GM23338 (cell line): ENCODE results near the gene NPR2. TPM values are rescaled to one million over a fixed set of nuclear protein-coding genes. Genes with fewer than 3 reads are reported as not detected.

Experiments
- ATAC-seq: fragments of 200-7000 bp; cut with Tn5 transposase; 3 replicates; pipeline ENCODE4 v1.9.1; 2020
- DNase-seq: peaks from one replicate; pipeline ENCODE4 v3.0.0-alpha.2; 2015; ENCODE audit warnings: low spot score
- H2AFZ ChIP-seq: fragments of 200-600 bp; sonication (generic); 2 replicates; pipeline ENCODE4 v1.8.0; 2016; ENCODE audit warnings: antibody characterized with exemption, mild to moderate bottlenecking, moderate library complexity
- H3F3A ChIP-seq: fragments of 200-600 bp; sonication (generic); replicated peaks from 2 replicates; pipeline ENCODE4 v1.8.0; 2017; ENCODE audit warnings: antibody characterized with exemption, mixed run types, low read depth
- H3K27ac ChIP-seq: fragments of 200-600 bp; sonication (generic); 2 replicates; pipeline ENCODE4 v1.6.1; 2016; ENCODE audit warnings: low read depth
- H3K27me3 ChIP-seq: fragments of 200-600 bp; sonication (generic); 2 replicates; pipeline ENCODE4 v1.8.0; 2016; ENCODE audit warnings: mild to moderate bottlenecking, mixed run types, moderate library complexity; ENCODE audit not compliant: insufficient read depth
- H3K36me3 ChIP-seq: fragments of 200-600 bp; sonication (generic); 2 replicates; pipeline ENCODE4 v1.8.0; 2016; ENCODE audit warnings: mild to moderate bottlenecking; ENCODE audit not compliant: insufficient read depth
- H3K4me1 ChIP-seq: fragments of 200-600 bp; sonication (generic); 2 replicates; pipeline ENCODE4 v1.8.0; 2016; ENCODE audit warnings: mild to moderate bottlenecking, moderate library complexity; ENCODE audit not compliant: insufficient read depth
- H3K4me2 ChIP-seq: fragments of 200-600 bp; sonication (generic); 2 replicates; pipeline ENCODE4 v1.7.1; 2017; ENCODE audit warnings: mixed run types
- H3K4me3 ChIP-seq: fragments of 200-600 bp; sonication (generic); 2 replicates; pipeline ENCODE4 v1.6.1; 2016; ENCODE audit warnings: mixed run types
- H3K79me2 ChIP-seq: fragments of 200-600 bp; sonication (generic); replicated peaks from 2 replicates; pipeline ENCODE4 v1.8.0; 2017; ENCODE audit warnings: mild to moderate bottlenecking; ENCODE audit not compliant: insufficient read depth
- H3K9me2 ChIP-seq: fragments of 200-600 bp; sonication (generic); 2 replicates; pipeline ENCODE4 v1.8.0; 2017; ENCODE audit not compliant: insufficient read depth
- H4K20me1 ChIP-seq: fragments of 200-600 bp; sonication (generic); replicated peaks from 2 replicates; pipeline ENCODE4 v1.8.0; 2017; ENCODE audit warnings: mild to moderate bottlenecking; ENCODE audit not compliant: insufficient read depth
- H3K27ac Mint-ChIP-seq: 2 replicates; pipeline ENCODE4 v1.8.0; 2020; ENCODE audit warnings: inconsistent platforms, mild to moderate bottlenecking, moderate library complexity, mixed read lengths
- H3K27me3 Mint-ChIP-seq: 3 replicates; pipeline ENCODE4 v1.8.0; 2022; ENCODE audit warnings: low read depth, mild to moderate bottlenecking, moderate library complexity, mixed read lengths, inconsistent platforms; ENCODE audit not compliant: insufficient read depth, poor library complexity
- H3K36me3 Mint-ChIP-seq: 3 replicates; pipeline ENCODE4 v1.8.0; 2021; ENCODE audit warnings: low read depth, mild to moderate bottlenecking, inconsistent platforms, moderate library complexity, mixed read lengths
- H3K4me1 Mint-ChIP-seq: 3 replicates; pipeline ENCODE4 v1.8.0; 2020; ENCODE audit warnings: mild to moderate bottlenecking, inconsistent platforms, mixed read lengths
- H3K4me3 Mint-ChIP-seq: 3 replicates; pipeline ENCODE4 v1.8.0; 2021; ENCODE audit warnings: moderate library complexity, mild to moderate bottlenecking, inconsistent platforms, mixed read lengths
- H3K9me3 Mint-ChIP-seq: 3 replicates; pipeline ENCODE4 v1.8.0; 2020; ENCODE audit warnings: moderate library complexity, mild to moderate bottlenecking, inconsistent platforms, mixed read lengths
- CREB1 ChIP-seq: fragments of 250-450 bp; sonication (Bioruptor Pico); IDR thresholded peaks from 2 replicates; pipeline ENCODE4 v1.5.0; 2020; ENCODE audit warnings: low read depth, mild to moderate bottlenecking, moderate library complexity
- ETS1 ChIP-seq: IDR thresholded peaks from 2 replicates; pipeline ENCODE4 v1.6.1; 2016; ENCODE audit warnings: antibody characterized with exemption
- EZH2 ChIP-seq: fragments of 200-600 bp; sonication (generic); IDR thresholded peaks from one replicate; pipeline ENCODE4 v1.8.0; 2017; ENCODE audit warnings: antibody characterized with exemption, mild to moderate bottlenecking, low read depth; ENCODE audit not compliant: unreplicated experiment
- EZH2phosphoT487 ChIP-seq: fragments of 200-600 bp; sonication (generic); IDR thresholded peaks from one replicate; pipeline ENCODE4 v1.8.1; 2018; ENCODE audit warnings: antibody characterized with exemption; ENCODE audit not compliant: unreplicated experiment
- JUNB ChIP-seq: IDR thresholded peaks from one replicate; pipeline ENCODE4 v1.6.1; 2016; ENCODE audit warnings: antibody characterized with exemption; ENCODE audit not compliant: unreplicated experiment
- NANOG ChIP-seq: IDR thresholded peaks from 2 replicates; pipeline ENCODE4 v1.6.1; 2016; ENCODE audit warnings: antibody characterized with exemption, borderline replicate concordance
- POLR2AphosphoS5 ChIP-seq: IDR thresholded peaks from 2 replicates; pipeline ENCODE4 v1.6.1; 2016; ENCODE audit warnings: antibody characterized with exemption, low read depth
- REST ChIP-seq: IDR thresholded peaks from one replicate; pipeline ENCODE4 v1.6.1; 2018; ENCODE audit warnings: antibody characterized with exemption; ENCODE audit not compliant: unreplicated experiment
- STAT1 ChIP-seq: IDR thresholded peaks from one replicate; pipeline ENCODE4 v1.6.1; 2016; ENCODE audit warnings: antibody characterized with exemption; ENCODE audit not compliant: unreplicated experiment
- ZNF114 ChIP-seq: fragments of 250-450 bp; sonication (Bioruptor Pico); IDR thresholded peaks from 2 replicates; pipeline ENCODE4 v1.5.0; 2020; ENCODE audit warnings: mild to moderate bottlenecking, moderate library complexity
- ZNF331 ChIP-seq: fragments of 250-450 bp; sonication (Bioruptor Pico); IDR thresholded peaks from 2 replicates; pipeline ENCODE4 v1.5.0; 2020; ENCODE audit warnings: low read depth, mild to moderate bottlenecking, moderate library complexity
- polyA plus RNA-seq: library from polyadenylated mRNA; unstranded; fragments of >200 nt; fragmentation: Nextera tagmentation; extraction: Ambion mirVana; gene quantifications from 2 replicates; pipeline ENCODE4 v1.2.1, GENCODE V29; 2016
- total RNA-seq: library from RNA; depleted of rRNA; stranded (reverse); fragments of >200 nt; shearing (Covaris generic); gene quantifications from 2 replicates; pipeline ENCODE4 v1.2.3, GENCODE V29; 2014
- TF ChIP-seq, protein P1 (sequence below), 2 experiments: fragments of 200-600 bp in 1 of 2; sonication (generic) in 1 of 2; conservative IDR thresholded peaks; 2 replicates each; pipeline versions ENCODE4 v1.5.1 to v1.6.1; 2016 to 2017; ENCODE audit warnings: antibody characterized with exemption in 2 of 2, low read depth in 2 of 2, mild to moderate bottlenecking in 2 of 2, moderate library complexity in 1 of 2
- TF ChIP-seq, protein P2 (sequence below): fragments of 250-450 bp; sonication (Bioruptor Pico); IDR thresholded peaks from 2 replicates; pipeline ENCODE4 v1.5.0; 2020; ENCODE audit warnings: mild to moderate bottlenecking, moderate library complexity

NPR2 gene
- total and polyA plus RNA-seq, 2 experiments from 2014 or later, result 9.0 to 14.4 TPM

GRCh38 chr9:35844628-35845270, 53.4 kb downstream of the NPR2 start:
- no peaks in the 10 kb centered on the region for H3K9me3 Mint-ChIP-seq
- H4K20me1 ChIP-seq, result no peaks in the 10 kb centered on the region
- peaks cover 10% of the 10 kb centered on the region; the same call in 1 of the 2 replicates for H3K27me3 ChIP-seq
- DNase-seq, result peak; percentile 64
- H3K4me1 ChIP-seq, result peaks cover 31% of the 10 kb centered on the region
- no peaks in the 10 kb centered on the region for H3K79me2 ChIP-seq
- peaks cover 3% of the 10 kb centered on the region; the same call in 2 of the 3 replicates for H3K36me3 Mint-ChIP-seq
- H3K36me3 ChIP-seq, result no peaks in the 10 kb centered on the region
- peak overlapping the region; percentile 77 for H3K4me3 Mint-ChIP-seq
- no peaks in the 10 kb centered on the region; the same call in 1 of the 2 replicates for H3F3A ChIP-seq
- peak; percentile 24 for ATAC-seq
- H3K4me3 ChIP-seq, result peak overlapping the region; percentile 80
- no peak overlapping the region for H2AFZ ChIP-seq
- TF ChIP-seq ZNF114 (CRISPR knock-in tag) (no peak), ZNF331 (no peak), STAT1 (no peak), EZH2phosphoT487 (no peak), REST (no peak), EZH2 (no peak), CREB1 (CRISPR knock-in tag) (peak; percentile 65), ETS1 (no peak), NANOG (peak; percentile 52; the same call in 1 of the 2 replicates), POLR2AphosphoS5 (0 out of 2 replicates have a peak, but pooled peaks have one; percentile 24), JUNB (no peak)
- TF ChIP-seq, protein P1, sequence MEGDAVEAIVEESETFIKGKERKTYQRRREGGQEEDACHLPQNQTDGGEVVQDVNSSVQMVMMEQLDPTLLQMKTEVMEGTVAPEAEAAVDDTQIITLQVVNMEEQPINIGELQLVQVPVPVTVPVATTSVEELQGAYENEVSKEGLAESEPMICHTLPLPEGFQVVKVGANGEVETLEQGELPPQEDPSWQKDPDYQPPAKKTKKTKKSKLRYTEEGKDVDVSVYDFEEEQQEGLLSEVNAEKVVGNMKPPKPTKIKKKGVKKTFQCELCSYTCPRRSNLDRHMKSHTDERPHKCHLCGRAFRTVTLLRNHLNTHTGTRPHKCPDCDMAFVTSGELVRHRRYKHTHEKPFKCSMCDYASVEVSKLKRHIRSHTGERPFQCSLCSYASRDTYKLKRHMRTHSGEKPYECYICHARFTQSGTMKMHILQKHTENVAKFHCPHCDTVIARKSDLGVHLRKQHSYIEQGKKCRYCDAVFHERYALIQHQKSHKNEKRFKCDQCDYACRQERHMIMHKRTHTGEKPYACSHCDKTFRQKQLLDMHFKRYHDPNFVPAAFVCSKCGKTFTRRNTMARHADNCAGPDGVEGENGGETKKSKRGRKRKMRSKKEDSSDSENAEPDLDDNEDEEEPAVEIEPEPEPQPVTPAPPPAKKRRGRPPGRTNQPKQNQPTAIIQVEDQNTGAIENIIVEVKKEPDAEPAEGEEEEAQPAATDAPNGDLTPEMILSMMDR (conservative IDR thresholded peaks at IDR 0.05; ENCODE audit: low read depth in 2 of 2), result no peak
- TF ChIP-seq, protein P2, sequence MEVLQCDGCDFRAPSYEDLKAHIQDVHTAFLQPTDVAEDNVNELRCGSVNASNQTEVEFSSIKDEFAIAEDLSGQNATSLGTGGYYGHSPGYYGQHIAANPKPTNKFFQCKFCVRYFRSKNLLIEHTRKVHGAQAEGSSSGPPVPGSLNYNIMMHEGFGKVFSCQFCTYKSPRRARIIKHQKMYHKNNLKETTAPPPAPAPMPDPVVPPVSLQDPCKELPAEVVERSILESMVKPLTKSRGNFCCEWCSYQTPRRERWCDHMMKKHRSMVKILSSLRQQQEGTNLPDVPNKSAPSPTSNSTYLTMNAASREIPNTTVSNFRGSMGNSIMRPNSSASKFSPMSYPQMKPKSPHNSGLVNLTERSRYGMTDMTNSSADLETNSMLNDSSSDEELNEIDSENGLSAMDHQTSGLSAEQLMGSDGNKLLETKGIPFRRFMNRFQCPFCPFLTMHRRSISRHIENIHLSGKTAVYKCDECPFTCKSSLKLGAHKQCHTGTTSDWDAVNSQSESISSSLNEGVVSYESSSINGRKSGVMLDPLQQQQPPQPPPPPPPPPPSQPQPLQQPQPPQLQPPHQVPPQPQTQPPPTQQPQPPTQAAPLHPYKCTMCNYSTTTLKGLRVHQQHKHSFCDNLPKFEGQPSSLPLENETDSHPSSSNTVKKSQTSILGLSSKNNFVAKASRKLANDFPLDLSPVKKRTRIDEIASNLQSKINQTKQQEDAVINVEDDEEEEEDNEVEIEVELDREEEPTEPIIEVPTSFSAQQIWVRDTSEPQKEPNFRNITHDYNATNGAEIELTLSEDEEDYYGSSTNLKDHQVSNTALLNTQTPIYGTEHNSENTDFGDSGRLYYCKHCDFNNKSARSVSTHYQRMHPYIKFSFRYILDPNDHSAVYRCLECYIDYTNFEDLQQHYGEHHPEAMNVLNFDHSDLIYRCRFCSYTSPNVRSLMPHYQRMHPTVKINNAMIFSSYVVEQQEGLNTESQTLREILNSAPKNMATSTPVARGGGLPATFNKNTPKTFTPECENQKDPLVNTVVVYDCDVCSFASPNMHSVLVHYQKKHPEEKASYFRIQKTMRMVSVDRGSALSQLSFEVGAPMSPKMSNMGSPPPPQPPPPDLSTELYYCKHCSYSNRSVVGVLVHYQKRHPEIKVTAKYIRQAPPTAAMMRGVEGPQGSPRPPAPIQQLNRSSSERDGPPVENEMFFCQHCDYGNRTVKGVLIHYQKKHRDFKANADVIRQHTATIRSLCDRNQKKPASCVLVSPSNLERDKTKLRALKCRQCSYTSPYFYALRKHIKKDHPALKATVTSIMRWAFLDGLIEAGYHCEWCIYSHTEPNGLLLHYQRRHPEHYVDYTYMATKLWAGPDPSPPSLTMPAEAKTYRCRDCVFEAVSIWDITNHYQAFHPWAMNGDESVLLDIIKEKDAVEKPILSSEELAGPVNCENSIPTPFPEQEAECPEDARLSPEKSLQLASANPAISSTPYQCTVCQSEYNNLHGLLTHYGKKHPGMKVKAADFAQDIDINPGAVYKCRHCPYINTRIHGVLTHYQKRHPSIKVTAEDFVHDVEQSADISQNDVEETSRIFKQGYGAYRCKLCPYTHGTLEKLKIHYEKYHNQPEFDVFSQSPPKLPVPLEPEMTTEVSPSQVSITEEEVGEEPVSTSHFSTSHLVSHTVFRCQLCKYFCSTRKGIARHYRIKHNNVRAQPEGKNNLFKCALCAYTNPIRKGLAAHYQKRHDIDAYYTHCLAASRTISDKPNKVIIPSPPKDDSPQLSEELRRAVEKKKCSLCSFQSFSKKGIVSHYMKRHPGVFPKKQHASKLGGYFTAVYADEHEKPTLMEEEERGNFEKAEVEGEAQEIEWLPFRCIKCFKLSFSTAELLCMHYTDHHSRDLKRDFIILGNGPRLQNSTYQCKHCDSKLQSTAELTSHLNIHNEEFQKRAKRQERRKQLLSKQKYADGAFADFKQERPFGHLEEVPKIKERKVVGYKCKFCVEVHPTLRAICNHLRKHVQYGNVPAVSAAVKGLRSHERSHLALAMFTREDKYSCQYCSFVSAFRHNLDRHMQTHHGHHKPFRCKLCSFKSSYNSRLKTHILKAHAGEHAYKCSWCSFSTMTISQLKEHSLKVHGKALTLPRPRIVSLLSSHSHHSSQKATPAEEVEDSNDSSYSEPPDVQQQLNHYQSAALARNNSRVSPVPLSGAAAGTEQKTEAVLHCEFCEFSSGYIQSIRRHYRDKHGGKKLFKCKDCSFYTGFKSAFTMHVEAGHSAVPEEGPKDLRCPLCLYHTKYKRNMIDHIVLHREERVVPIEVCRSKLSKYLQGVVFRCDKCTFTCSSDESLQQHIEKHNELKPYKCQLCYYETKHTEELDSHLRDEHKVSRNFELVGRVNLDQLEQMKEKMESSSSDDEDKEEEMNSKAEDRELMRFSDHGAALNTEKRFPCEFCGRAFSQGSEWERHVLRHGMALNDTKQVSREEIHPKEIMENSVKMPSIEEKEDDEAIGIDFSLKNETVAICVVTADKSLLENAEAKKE, result no peak
- H3K4me1 Mint-ChIP-seq, result peaks cover 33% of the 10 kb centered on the region
- H3K9me2 ChIP-seq, result 0 out of 2 replicates have a peak, but pooled peaks cover 4% of the 10 kb centered on the region
- peak overlapping the region; percentile 75 for H3K27ac ChIP-seq
- H3K27ac Mint-ChIP-seq, result peak overlapping the region; percentile 28
- H3K4me2 ChIP-seq, result peak overlapping the region; percentile 84
- peaks cover 12% of the 10 kb centered on the region for H3K27me3 Mint-ChIP-seq
